Myocyte (in vitro differentiated cells): ENCODE measurements around the gene GSTA3. TPM values are rescaled to one million over a fixed set of nuclear protein-coding genes. Genes with fewer than 3 reads are reported as not detected.
"Not testable (repeated sequence)": the region's sequence is repeated elsewhere in the genome, so short reads cannot be mapped to it uniquely, and the experiment has no call there.

Experiments
- DNase-seq: peaks from one replicate; pipeline ENCODE4 v3.0.0-alpha.2; 2012; ENCODE audit warnings: low read depth
- polyA plus RNA-seq: library from polyadenylated mRNA; unstranded; fragments of >200 nt; gene quantifications from one replicate; pipeline ENCODE4 v1.2.1, GENCODE V29; 2012; ENCODE audit warnings: missing spikeins
- total RNA-seq: library from RNA; depleted of rRNA; stranded (reverse); fragments of >200 nt; gene quantifications from 2 replicates; pipeline ENCODE4 v1.2.3, GENCODE V29; 2014

Gene GSTA3
- not detected in 2 replicates for total RNA-seq
- polyA plus RNA-seq, result not detected

DNA sequence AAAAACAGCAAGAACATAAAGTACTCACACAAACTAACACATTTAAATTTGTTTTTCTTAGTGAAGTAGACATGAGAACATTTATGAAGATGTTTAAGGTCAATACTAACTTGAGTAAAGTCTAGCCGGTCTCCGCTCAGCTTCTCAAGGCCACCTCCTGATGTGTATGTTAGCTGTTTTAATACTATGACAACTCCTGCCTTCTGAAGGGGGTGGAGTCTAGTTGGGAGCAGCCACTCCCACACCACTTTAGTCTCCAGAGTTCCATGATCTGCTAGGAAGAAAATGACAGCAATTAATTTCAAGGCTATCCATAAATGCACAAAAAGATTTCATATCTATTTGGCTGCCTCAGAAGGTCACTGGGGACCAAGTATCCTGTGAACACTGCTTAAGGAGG lies at the start of gene GSTA3:
GSTA3 (minus strand) TSS at position 168 of the 400 bp plus-strand sequence. CDS start 3,864 bp downstream, outside the sequence.
- no peak for DNase-seq

DNA sequence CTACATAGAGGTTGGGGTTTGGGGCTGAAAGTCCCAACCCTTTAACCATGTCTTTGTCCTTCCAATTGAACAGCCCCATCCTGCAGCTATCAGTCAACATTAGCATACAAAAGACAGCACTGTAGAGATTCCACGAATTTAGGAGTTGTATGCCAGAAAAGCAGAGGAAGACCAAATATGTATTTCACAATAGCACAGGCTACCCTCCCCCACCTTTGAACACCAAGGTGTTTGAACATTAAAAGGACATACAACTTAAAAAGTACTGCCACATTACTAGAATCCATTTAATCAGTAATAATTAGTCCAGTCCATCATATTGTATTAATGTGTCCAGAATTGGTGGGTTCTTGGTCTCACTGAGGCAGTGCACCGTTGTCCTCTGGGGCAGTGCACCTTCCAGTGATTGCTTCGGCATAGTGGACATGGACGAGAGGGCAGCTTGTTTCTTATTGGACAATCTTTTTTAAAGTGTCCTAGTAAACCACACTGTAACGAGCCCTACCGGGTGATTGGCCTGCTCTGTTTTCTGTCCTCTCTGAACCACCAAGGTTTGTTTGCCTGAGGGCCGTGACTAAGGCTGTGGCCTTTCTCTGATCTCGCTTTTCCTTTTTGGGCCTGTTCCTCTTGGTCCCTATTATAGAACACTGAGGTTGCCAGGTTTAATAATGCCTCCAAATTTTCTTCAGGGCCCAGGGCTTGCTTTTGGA lies 49.2 kb upstream of the GSTA3 start:
- no peak for DNase-seq

DNA sequence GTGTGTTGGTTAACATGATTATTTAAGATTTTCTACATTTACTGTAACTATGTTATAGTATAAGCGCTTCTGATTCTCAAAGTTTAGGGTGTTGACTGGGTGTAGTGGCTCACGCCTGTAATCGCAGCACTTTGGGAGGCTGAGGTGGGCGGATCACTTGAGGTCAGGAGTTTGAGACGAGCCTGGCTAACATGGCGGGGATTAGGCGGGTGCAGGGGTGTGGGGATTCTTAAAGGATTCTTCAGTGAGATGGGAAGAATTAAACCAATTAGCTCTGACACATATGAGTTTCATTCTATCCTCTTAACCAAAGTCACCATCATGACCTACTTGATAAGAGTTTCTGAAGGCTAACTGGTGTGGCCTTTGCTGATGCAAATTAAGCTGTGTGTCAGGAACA lies 46.4 kb upstream of the GSTA3 start:
- DNase-seq, result no peak

DNA sequence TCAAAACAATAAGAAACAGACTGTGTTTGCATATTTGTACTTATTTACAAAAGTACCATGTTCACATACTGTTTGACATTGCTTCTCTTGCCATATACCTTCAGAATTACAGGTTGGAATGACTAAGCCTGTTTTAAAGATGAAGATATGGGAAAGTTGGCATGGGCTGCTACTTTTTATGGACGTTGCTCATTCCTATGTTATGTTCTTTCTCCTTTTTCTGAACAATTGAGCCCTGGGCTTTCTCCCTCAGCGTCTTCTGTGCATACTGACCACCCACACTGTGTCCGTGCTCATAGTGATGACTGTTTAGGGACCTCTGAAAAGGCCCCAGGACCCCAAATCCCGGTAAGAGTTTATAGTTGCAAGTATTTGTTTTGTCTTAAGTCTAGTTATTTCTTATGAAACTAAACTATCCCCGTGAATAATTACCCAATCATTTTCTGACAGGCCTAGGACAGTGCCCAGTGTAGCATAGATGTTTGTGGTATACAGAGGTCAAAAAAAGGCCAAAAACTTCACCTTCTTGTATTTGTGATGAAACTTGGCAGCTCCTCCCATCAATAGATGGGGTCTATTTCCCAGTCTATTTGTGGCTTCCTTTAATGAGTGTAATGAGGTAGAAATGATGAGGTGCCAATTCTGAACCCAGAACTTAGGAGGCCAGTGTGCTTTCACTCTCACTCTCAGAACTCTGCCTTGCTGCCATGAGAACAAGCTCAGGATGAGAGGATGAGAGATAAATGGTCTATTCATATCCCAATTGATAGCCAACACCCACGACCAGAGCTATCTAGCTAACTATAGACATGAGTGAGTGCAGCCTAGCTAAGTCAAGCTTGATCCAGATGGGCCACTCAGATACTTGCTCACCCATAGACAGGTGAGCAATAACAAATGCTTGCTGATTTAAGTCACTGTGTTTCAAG lies 44.7 kb upstream of the GSTA3 start:
- DNase-seq, result no peak

DNA sequence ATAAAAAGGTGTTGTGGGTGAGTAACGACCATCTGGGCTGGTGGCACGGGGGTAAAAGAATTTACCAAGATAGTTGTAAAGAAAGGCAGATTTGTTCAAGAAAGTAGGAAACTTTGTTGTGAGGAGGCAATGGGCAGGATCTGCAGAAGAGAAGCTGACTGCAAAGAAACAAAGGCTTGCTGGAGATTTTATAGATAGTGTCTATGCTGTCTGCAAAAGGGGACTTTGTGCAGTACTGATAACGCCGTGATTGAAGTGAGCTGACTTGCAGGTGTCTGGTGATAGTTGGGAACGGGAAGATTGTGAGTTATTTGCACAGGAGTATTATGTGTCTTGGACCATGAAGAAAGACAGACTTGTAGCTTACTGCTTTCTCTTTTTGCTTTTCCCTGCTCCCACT lies 36.8 kb upstream of the GSTA3 start:
- no peak for DNase-seq

DNA sequence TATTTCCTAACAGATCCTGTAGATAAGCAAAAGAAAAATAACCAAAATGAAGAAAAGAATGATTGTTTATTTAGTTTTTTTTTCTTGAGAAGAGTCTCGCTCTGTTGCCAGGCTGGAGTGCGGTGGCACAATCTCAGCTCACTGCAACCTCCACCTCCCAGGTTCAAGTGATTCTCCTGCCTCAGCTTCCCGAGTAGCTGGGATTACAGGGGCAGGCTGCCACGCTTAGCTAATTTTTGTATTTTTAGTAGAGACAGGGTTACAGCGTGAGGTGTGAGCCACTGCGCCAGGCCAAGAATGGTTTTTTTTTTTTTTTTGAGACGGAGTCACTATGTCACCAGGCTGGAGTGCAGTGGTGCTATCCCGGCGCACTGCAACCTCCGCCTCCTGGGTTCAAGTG lies 33.3 kb upstream of the GSTA3 start:
- not testable (repeated sequence) for DNase-seq

DNA sequence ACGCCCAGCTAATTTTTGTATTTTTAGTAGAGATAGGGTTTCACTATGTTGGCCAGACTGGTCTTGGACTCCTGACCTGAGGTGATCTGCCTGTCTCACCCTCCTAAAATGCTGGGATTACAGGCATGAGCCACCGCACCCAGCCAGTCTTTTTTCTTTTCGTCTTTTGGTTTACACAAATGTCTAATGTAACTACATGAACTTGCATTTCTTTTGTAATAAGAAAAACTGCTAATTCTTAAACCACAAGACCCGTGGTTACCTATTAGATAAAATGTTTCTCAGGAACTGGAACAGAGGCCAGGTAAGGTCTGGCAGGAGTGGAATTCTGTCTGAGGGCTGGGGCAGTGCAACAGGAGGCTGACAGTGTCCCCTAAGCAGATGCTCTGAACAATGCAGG lies 32.7 kb upstream of the GSTA3 start:
- no peak for DNase-seq

DNA sequence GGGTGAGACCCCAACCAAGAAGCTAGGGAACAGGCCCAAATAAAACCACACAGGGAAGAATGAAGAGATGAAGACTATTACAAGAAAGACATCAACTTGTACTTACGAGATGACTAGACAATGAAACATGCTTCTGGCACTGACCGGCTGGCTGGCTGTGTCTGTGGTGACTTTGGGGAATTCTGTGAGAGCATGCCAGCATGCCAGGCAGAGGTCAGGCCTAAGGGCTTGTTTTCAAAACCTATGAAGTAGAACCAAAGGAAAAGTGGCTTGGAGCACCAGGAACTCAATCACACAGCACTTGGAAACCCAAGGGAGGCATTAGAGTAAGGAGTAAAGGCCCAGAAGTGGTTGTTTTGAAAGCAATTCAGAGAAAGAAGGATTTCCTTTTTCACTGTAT lies 28.4 kb upstream of the GSTA3 start:
- DNase-seq, result peak; percentile 53

DNA sequence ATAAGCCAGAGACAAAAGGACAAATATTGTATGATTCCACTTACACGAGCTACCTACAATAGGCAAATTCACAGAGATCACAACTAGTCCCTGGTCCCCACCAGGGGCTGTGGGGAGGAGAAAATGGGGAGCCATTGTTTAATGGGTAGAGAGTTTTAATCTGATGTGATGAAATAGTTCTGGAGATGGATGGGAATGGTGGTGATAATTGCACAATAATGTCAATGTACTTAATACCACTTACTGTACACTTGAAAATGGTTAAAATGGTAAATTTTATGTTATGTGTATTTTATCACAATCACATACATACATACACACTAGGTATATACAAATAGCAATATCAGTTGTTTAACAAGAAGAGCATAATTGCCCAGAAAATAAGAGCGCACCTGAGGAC lies 24.3 kb upstream of the GSTA3 start:
- DNase-seq, result no peak

DNA sequence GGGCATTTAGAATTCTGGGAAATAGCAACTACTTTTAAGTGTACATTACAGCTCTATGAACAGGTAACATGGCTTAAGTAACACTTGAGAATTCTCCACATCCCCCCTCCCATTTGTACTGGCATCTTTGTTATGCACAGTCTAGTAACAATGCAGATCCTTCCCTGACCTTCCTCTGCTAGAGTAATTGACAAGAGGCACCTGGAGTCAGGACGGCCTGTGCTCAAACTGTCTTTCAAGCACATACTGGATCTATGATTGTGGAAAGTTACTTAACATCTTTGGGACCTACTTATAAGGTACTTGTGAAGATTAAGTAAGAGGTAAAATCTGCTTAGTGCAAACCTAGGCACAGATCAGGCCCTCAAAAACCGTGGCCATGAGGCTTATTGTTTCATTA lies 21.9 kb upstream of the GSTA3 start:
- DNase-seq, result no peak

DNA sequence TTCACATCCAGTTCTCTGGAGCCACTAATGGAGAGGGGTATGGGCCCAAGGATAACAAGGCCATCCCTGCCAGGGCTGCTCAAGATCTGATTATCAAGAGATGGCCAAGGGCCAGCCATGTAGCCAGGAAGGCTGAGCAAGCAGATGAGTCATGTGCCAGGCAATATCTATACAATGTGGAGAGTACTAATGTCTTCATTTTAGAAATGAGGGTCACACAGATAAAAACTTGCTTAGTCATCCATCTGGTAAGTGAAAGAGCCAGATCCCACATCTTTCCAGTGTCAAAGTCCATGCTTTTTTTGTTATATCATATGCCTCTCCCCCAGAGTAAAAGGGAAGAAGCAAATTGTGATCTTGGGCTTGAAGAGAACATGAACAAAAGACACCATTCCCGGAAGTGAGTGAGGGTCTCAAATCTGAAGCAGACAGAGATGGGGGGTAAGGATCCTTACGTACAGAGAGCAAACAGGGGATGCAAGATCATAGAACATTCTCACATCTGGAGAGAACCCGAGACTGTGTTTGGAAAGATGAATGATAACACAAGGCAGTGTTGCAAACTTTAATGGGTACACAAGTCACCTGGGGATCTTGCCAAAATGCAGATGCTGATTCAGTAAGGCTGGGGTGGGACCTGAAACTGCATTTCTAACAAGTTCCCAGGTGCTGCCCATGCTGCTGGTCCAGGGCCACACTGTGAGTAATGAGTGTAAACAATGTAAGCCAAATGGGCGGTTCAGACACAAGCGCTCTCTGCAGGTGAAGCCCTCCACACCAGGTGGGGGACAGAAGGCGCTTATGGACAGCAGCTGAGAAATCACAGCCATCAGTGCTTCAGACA lies 20.0 kb upstream of the GSTA3 start:
- peak; percentile 31 for DNase-seq

DNA sequence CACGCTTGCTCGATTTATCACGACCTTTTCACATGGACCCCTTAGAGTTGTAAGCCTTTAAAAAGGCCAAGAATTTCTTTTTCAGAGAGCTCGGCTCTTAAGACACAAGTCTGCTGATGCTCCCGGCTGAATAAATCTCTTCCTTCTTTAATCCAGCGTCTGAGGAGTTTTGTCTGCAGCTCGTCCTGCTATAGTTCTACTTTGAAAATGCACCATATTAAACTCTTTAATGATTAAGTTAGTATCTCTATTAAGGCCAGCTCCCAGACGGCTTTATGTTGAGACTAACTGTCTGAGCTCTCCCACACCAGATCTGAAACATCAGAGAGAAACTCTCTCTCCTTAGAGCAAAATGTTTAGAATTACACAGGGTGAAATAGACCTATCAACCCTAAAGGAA lies 18.0 kb upstream of the GSTA3 start:
- DNase-seq, result no peak

DNA sequence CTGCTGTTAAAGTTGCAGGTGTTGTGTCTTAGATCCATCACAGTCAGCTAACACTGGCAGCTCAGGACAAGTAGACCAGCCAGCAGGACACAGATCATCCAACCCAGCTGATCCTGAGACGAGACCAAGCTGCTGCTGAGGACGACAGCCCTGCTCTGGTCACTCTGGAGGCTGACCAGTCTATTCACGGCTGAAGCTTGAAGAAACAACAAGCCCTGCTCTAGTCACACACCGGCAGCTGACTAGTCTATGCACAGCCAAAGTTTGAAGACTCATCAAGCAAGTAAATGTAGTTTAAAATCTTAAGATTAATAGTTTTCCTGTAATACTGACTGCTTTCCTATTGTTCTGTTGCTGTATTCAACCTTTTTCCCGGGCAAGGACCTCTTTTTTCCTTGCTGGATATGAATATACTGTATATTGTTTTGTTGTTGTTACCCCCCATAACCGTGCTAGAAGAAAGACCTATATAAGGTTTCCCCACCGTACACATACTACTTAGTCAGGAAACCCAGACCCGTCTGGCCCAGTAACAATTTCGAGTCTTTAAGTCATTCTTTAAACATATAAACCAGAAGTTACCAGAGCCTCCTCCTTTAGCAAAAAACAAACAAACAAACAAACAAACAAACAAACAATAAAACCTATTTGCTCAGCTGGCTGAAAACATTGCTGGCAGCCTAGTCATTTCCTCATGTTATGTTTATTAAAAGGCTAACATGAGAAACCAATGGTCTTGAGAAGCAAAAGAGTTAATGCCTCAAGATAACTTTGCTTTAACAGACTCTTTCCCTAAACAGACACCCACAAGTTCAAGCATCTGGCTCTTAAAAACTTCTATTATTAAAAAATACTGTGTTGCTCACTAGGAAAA lies 16.7 kb upstream of the GSTA3 start:
- DNase-seq, result no peak

DNA sequence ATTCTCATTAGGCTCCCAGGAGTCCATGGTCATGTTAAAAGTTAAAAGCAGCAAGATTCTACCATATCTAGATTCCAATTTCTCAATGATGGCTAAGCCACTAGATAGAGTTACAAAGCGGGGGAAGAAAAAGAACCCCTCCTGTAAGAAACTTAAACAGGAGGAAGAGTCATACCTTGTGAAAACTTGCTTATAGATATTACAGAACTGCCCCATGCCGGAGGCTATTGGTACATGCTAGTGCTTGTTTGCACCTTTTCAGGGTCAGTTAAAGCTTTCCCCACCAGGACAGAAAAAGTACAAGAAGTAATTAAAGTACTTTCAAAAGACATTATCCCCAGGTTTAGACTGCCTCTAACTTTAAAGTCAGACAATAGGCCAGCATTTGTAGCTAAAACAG lies 15.5 kb upstream of the GSTA3 start:
- no peak for DNase-seq

DNA sequence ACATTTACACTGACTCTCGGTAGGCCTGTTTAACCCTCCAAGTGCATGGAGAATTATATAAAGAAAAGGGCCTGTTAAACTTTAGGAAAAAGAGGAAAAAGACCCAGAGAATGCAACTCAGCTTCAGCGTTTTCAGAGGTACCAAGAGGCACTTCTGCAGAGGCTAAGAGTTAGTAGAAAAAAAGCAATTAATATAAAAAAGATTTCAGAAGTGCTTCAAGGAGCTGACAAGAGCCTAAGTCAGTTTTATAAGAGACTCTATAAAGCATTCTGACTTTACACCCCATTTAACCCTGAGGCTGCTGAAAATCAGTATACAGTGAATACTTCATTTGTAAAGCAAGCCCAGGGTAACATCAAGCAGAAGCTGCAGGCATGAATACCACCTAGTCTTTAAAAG lies 14.2 kb upstream of the GSTA3 start:
- not testable (repeated sequence) for DNase-seq

DNA sequence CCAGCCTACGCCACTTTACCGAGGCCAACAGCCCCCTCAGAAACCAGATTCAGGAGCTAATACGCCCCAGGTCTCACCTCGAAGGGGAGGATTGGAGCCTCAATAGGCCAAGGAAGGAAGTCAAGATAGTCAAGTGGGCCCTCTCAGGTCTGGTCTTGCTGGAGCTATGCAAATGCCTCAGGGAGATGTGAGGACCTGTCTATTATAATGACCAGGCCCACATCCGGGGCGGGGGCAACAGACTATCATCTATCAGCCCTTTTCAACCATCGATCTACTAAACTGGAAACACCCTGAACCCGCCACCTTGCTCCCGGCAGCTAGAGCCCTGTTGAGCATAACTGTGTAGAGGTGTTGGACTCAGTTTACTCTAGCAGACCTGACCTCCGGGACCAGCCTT lies 12.7 kb upstream of the GSTA3 start:
- no peak for DNase-seq

DNA sequence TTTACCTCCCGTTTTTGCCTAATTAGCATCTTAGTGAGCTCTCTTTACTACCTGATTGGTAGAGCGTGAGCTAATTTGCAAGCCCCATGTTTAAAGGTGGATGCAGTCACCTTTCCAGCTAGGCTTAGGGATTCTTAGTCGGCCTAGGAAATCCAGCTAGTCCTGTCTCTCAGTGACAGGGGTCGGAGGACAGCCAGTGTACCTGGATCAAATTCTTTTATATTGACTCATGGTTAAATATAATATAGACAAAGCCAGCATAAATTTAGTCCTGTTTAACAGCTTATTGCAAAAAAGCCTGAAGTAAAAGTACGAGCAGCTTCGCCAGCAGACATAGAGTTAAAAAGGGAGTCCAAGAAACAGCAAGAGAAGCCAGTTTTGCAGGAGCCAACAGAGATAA lies 12.2 kb upstream of the GSTA3 start:
- DNase-seq, result no peak

DNA sequence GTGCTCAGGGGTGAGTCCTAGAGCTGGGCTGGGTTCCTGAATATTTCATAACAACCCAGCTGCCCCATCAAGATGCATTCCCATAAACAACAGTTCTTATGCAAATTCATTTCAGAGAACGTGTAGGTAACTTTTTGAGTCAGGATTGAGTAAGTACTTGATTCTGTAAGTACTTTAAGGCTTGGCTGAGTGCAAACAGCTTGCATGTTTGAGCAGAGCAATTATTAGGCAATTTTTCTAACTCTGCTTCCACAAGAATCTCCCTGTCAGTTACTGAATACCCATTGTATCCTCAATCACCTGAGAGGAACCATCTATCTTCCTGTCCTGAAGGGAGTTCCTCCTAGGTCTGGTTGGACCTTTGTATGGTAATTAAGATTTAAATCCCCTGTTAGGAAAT lies 10.0 kb upstream of the GSTA3 start:
- not testable (repeated sequence) for DNase-seq

DNA sequence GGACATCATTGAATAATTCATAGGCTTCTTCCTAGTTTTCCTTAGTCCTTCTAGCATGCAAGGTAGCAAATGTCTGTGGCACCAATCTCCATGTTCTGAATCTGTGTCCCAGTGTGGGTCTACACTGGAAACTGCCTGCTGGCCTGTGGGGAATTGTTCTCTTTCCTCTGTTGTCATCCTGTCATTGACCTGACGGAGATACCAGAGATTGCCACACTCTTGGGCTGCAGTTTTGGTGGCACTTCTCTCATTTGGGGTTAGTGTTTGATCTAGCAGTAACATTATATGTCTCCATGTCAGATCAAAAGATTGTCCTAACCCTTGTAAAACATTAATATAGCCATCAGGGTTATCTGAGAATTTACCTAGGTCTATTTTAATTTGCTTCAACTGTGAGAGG lies 9.3 kb upstream of the GSTA3 start:
- not testable (repeated sequence) for DNase-seq

DNA sequence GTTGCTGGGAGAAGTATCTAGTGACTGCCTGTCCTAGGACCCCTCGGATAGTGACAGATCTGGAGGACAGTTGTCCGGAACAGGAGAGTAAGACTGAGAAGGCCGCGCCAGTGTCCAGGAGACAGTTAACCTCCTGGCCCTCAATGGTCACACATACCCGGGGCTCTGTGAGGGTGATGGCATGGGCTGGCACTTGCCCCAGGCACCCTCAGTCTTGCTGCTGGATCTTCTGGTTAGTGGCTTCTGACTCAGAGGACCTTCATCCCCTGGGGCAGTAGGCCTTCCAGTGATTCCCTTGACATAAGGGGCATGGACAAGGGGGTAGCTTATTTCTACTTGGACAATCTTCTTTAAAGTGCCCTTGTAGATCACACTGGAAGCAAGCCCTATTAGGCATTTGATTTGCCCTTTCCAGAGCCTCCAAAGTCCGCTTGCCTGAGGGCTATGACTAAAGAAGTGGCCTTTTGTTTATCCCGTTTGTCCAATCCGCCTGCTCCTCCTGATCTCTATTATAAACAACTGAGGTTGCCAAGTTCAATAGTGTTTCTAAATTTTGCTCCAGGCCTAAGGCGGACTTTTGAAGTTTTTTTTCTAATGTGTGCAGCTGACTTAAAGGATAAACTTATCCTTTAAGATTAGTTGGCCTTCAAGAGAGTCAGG lies 8.7 kb upstream of the GSTA3 start:
- not testable (repeated sequence) for DNase-seq
